ENCODE results near the gene SLC7A10.

GRCh38 chr19:33236696-33237390, 11.2 kb upstream of the SLC7A10 start:
- TF ChIP-seq CTCF (IDR thresholded peaks at IDR 0.05) (no peak), ZFX (IDR thresholded peaks at IDR 0.05; ENCODE audit: borderline replicate concordance) (no peak)
